Stimulated activated effector memory CD8-positive, alpha-beta T cell treated with anti-CD3 and anti-CD28 coated beads, Interleukin-12 subunit alpha, Interleukin-12 subunit beta, amount 100 ng/mL, for 72 hours (primary cell): ENCODE measurements around the gene DGKH.
A peak's percentile ranks its signal among the peaks of the same experiment; 100 is the strongest.

Experiments
- ATAC-seq: fragments of 150-1000 bp; cut with Tn5 transposase; 2 replicates; pipeline ENCODE4 v1.10.0; 2021
- DNase-seq, 2 donors: peaks; one replicate each; pipeline ENCODE4 v3.0.0; 2021 to 2022; ENCODE audit warnings: low spot score in 2 of 2
- H3K27ac Mint-ChIP-seq: one replicate; pipeline ENCODE4 v1.8.0; 2022; ENCODE audit warnings: mild to moderate bottlenecking, mixed read lengths
- H3K36me3 Mint-ChIP-seq: one replicate; pipeline ENCODE4 v1.8.0; 2022; ENCODE audit warnings: mild to moderate bottlenecking, mixed read lengths
- H3K4me1 Mint-ChIP-seq: one replicate; pipeline ENCODE4 v1.8.0; 2022; ENCODE audit warnings: mixed read lengths
- H3K4me3 Mint-ChIP-seq: one replicate; pipeline ENCODE4 v1.8.0; 2022; ENCODE audit warnings: mild to moderate bottlenecking, mixed read lengths
- H3K9me3 Mint-ChIP-seq: one replicate; pipeline ENCODE4 v1.8.0; 2022; ENCODE audit warnings: mixed read lengths

DGKH gene

DNA sequence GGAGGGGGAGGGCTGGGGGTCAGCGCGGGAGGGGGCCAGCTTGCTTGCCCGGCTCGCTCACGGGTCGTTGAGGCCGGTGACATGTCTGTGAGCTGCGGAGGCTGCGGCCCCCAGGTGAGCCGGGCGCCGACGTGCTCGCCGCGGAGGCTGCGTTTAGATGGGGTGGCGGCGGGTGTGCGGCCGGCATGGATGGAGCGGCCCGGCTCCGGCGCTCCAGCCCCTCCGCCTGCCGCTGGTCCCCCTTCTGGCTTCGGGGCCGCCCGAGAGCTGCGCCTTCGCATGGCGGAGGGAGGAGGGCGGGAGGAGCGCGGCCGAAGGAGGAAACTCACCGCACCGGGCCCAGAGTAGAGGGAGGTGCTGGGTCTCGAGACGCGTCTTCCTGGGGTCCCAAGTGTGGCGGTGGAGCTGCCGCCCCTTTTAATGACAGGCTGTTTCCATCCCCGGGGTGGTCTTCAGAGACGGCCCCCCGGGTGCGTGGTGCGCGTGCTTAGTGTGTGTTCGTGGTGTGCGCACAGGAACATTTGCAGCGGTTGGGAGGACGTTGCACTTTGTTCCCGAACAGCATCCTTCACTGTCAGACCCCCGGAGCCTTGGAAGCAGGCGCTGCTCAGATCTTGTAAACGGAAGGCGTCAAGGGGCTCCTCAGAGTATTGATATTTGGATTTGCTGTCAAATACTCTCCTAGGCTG, 223.8 kb downstream of the DGKH start, which contains the start of gene AKAP11:
Gene AKAP11, plus strand, starts transcription at position 38 of the 689 bp plus-strand sequence. CDS start 14,197 bp downstream, outside the sequence.
- Mint-ChIP-seq H3K4me1 (peaks cover 40% of the 10 kb centered on the region), H3K4me3 (peak within 1 kb of the TSS; percentile 87), H3K36me3 (peaks cover 16% of the 10 kb centered on the region), H3K9me3 (peaks cover 8% of the 10 kb centered on the region), H3K27ac (peak within 1 kb of the TSS; percentile 96)
- peak; percentile 70 for ATAC-seq
- peak; percentile 49 to 81 for DNase-seq

DNA sequence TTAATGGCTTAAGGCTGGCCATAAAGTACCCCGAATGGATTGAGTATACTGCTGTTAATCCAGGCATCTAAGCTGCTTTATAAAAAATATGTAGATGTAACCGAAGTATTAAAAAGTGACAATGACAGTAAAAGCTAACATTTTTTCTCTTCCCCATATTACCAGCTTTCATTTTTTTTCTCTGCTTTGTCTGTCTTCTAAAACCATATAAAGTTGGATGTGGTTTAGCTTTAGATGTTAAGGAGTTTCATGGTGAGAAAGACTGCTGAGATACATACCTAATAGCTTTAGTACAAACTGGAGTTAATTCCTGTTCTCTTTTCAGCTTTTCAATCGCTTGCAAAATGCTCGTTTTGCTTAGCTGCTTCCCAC, 224.3 kb downstream of the DGKH start:
- H3K36me3 Mint-ChIP-seq, result peaks cover 16% of the 10 kb centered on the region
- ATAC-seq (no peak), DNase-seq (no peak)
- peaks cover 8% of the 10 kb centered on the region for H3K9me3 Mint-ChIP-seq
- H3K27ac Mint-ChIP-seq, result peak overlapping the region; percentile 96
- peaks cover 46% of the 10 kb centered on the region for H3K4me1 Mint-ChIP-seq
- peak overlapping the region; percentile 87 for H3K4me3 Mint-ChIP-seq

DNA sequence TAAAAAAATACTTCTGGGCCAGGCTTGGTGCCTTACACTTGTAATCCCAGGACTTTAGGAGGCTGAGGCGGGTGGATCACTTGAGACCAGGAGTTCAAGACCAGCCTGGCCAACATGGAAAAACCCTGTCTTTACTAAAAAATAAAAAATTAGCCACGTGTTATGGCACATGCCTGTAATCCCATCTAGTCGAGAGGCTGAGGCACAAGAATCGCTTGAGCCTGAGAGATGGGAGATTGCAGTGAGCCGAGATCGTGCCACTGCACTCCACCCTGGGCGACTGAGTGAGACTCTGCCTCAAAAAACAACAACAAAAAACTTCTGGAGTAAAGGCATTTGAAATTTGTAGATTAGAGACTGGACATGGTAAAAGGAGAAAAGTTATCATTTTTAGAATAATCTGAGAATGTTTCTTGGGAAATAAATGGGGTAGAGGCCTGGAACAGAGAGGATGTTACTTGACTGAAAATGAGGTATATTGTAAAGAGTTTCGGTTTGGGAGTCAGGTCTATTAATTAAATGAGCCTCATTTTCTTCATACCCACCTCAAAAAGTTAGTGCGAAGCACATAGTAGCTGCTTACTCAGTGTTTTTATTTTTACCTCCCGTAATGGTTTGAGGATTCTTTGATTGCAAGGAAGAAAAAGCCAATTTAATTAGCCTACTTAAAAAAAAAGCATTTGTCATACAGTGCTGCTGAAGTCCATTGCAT, 226.1 kb downstream of the DGKH start:
- Mint-ChIP-seq H3K9me3 (peaks cover 8% of the 10 kb centered on the region), H3K4me3 (peak overlapping the region; percentile 87), H3K36me3 (peaks cover 16% of the 10 kb centered on the region)

DNA sequence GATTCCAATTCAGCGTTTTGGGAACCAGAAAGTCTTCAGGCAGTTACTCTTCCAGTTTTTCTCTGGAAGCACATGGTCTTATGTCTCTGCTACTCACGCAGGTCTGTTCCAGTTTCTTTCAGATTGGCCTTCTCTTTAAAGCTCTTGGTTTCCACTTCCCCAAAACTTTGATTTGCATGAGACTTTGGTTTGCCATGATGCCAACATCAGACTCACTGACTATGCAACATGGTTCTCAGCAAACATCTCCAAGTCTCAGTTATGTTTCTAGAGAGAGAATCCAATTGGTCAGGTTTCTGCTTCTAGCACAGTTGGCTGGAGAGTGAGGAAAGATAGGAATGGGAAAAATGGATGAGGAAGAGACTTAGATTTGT, 226.6 kb downstream of the DGKH start:
- H3K4me3 Mint-ChIP-seq, result peak overlapping the region; percentile 87
- H3K36me3 Mint-ChIP-seq, result peaks cover 16% of the 10 kb centered on the region
- ATAC-seq (no peak), DNase-seq (no peak)
- H3K4me1 Mint-ChIP-seq, result peaks cover 46% of the 10 kb centered on the region
- H3K9me3 Mint-ChIP-seq, result peaks cover 8% of the 10 kb centered on the region
- H3K27ac Mint-ChIP-seq, result no peak overlapping the region

More for the DNA sequence above, 226.1 kb downstream of the DGKH start:
- DNase-seq (no peak), ATAC-seq (no peak)
- Mint-ChIP-seq H3K27ac (peak overlapping the region; percentile 17), H3K4me1 (peaks cover 48% of the 10 kb centered on the region)

DNA sequence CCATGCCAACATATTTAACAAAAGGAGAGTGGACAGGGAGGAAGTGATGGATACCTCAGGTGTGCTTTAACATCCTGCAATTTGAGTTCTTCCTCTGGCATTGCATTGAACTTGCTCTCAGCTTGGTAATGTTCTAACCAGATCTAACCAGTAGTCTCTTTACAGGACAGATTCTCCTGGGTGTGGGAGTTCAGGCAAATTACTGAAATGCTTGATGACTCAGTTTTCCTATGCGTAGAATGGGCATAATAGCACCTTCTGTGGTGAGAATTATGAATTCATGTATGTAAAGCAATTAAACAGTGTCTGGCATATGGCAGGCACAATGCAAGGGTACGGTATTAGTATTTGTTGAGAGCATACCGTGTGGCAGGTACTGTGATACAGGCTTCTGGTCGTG, 227.1 kb downstream of the DGKH start:
- H3K36me3 Mint-ChIP-seq, result peaks cover 16% of the 10 kb centered on the region
- DNase-seq (no peak), ATAC-seq (peak; percentile 2)
- peaks cover 5% of the 10 kb centered on the region for H3K9me3 Mint-ChIP-seq
- H3K4me1 Mint-ChIP-seq, result peaks cover 42% of the 10 kb centered on the region
- peak overlapping the region; percentile 87 for H3K4me3 Mint-ChIP-seq
- no peak overlapping the region for H3K27ac Mint-ChIP-seq

DNA sequence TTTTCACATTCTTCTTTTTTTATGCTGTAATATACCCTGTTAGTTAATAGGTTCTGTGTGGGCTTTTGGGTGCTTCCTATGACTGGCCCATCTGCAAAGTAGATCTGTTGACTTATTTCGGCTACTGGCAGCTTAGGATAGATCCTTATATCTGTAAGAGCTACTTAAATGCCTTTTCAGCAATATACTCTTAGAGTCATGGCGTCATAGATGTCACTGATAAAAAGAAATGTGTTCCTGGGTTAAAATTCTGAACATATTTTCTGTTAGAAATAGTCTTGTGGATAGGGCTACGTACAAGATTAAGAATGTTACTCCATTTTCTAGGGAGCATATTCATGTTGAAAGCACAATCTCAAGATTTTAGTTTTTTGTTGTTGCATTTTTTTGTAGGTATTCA, 228.2 kb downstream of the DGKH start:
- ATAC-seq, result no peak
- Mint-ChIP-seq H3K4me3 (no peak overlapping the region), H3K9me3 (no peaks in the 10 kb centered on the region), H3K4me1 (peaks cover 32% of the 10 kb centered on the region), H3K27ac (no peak overlapping the region), H3K36me3 (peaks cover 10% of the 10 kb centered on the region)
- no peak for DNase-seq

DNA sequence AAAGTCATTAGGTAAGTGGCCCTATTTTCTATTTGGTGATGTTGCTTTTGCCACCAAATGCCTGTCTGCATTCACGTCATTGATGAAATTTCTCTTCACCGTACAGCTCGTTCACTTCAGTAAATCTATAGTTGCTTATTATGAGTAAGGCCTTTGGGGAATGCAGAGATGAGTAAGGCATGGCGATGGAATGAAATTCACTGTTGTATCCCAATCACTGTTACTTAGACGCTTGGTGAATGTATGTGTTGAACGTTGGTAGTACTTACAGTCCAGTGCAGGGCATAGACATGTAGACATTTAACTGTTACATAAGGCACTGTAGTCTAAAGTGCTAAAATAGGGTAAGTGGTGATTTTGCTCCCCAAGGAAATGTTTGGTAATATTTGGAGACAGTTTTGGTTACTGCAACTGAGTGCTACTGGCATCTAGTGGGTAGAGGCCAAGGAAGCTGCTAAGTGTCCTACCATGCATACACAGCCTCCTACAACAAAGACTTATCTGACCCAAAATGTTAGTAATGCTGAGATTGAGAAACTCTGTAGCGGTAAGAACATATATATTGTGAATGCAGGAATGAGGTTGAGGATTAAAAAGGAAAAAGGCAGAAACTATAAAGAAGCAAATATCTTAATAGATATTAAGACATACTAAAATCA, 229.3 kb downstream of the DGKH start:
- no peak overlapping the region for H3K4me3 Mint-ChIP-seq
- peaks cover 35% of the 10 kb centered on the region for H3K4me1 Mint-ChIP-seq
- no peak overlapping the region for H3K27ac Mint-ChIP-seq
- peak; percentile 36 for ATAC-seq
- H3K36me3 Mint-ChIP-seq, result no peaks in the 10 kb centered on the region
- no peak for DNase-seq
- H3K9me3 Mint-ChIP-seq, result no peaks in the 10 kb centered on the region

DNA sequence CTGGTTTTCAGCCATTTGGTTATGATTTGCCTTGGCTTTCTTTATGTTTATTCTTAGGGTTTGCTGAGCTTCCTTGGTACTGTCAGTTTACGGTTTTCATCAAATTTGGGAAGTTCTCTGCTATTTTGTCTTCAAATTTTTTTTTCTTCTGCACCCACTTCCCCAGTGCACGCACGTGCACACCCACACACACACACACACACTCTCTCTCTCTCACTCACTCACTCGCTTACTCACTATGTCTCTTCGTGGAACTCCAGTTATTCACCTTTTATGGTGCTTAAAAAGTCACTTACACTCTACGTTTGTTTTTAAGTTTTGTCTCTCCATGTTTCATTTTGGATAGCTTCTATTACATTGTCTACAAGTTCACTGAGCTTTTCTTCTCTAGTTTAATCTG, 230.6 kb downstream of the DGKH start:
- Mint-ChIP-seq H3K4me3 (no peak overlapping the region), H3K36me3 (no peaks in the 10 kb centered on the region), H3K27ac (no peak overlapping the region), H3K9me3 (no peaks in the 10 kb centered on the region), H3K4me1 (peaks cover 31% of the 10 kb centered on the region)
- ATAC-seq, result peak; percentile 76
- DNase-seq, result no peak

DNA sequence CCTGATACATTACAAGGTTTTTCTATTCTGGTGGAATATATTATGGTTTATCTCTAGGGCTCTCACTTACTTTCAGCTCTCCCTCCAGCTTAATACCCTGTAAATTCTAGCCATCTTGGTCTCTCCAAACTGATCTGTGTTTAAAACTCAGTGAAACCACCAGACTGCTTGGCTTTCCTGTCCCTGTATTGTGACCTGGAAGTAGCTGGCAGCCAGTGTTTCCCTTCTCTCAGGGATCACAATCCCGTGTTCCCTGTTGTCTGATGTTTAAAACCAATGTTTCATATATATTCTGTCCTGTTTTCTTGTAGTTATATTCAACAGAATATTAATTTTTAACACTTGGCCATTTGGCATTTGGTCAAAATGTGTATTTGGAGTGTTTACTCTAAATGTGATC, 231.5 kb downstream of the DGKH start:
- peaks cover 22% of the 10 kb centered on the region for H3K4me1 Mint-ChIP-seq
- peaks cover under 1% of the 10 kb centered on the region for H3K36me3 Mint-ChIP-seq
- no peak overlapping the region for H3K4me3 Mint-ChIP-seq
- no peak overlapping the region for H3K27ac Mint-ChIP-seq
- no peaks in the 10 kb centered on the region for H3K9me3 Mint-ChIP-seq
- no peak for ATAC-seq
- no peak for DNase-seq

DNA sequence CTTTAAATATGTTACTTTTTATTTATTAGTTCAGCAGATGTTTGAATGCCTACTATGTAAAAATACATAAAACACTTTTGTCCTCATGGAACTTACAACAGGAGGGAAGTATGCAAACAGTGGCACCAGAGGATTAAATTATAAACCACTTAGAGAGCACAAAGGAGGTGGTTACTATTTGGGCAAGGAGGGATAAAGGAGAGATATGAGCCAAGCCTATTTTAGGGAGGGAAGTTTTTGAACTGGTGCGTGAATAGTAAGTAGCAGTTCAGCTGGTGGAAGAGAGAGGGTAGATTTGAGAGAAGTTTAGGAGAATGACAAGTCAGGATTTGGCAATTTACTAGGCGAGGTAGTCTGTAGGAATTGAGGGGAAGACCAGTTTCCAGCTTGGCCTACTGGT, 232.1 kb downstream of the DGKH start:
- Mint-ChIP-seq H3K27ac (no peak overlapping the region), H3K9me3 (no peaks in the 10 kb centered on the region), H3K4me1 (peaks cover 16% of the 10 kb centered on the region), H3K4me3 (no peak overlapping the region), H3K36me3 (peaks cover 6% of the 10 kb centered on the region)
- DNase-seq, result no peak
- ATAC-seq, result no peak

DNA sequence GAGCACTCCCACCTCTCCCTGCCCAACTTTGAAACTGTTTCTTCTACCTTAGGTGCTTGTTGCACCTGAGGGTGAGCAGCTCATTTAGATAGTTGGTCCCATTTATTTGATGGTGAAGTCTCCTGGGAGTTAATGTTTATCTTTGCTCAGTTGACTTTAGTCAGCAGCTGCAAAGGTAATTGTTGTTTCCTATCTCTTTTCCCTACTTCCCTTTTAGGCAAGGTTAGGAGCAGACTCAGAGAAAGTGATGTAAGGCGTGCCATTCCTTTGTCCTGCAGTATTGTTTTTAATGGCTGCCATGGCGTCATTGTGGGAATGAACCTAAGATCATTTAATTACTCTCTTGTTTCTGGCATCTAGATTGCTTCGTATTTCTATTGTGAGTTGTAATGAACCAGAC, 235.1 kb downstream of the DGKH start:
- Mint-ChIP-seq H3K27ac (no peak overlapping the region), H3K4me3 (no peak overlapping the region), H3K36me3 (peaks cover 36% of the 10 kb centered on the region), H3K9me3 (no peaks in the 10 kb centered on the region), H3K4me1 (peaks cover 6% of the 10 kb centered on the region)
- DNase-seq, result no peak
- no peak for ATAC-seq

DNA sequence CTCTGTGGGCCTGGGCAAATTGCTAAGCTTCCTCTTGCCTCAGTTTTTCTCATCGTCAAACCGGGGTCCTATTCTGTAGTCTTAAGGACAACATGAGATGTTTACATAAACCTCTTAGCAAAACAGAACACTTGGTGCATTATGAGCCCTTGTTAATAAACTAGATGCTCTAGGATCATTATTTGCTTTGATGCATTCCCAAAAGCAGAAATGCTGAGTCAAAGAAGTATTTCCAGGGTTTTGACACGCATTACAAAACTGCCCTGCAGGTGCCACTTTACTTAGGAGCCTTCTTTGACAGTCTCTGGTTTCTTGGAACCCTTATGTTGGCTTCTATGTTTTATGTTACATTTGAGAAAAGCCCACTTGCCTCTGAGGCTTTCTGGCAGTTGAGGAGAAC, 235.6 kb downstream of the DGKH start:
- DNase-seq, result no peak
- peaks cover 6% of the 10 kb centered on the region for H3K4me1 Mint-ChIP-seq
- H3K4me3 Mint-ChIP-seq, result no peak overlapping the region
- peaks cover 41% of the 10 kb centered on the region for H3K36me3 Mint-ChIP-seq
- H3K27ac Mint-ChIP-seq, result peak overlapping the region; percentile 52
- no peak for ATAC-seq
- no peaks in the 10 kb centered on the region for H3K9me3 Mint-ChIP-seq
